Heart left ventricle (tissue), 16 donors: ENCODE results near the gene CT45A2. TPM values are rescaled to one million over a fixed set of nuclear protein-coding genes. Genes with fewer than 3 reads are reported as not detected.
"Not testable (repeated sequence)": the region's sequence is repeated elsewhere in the genome, so short reads cannot be mapped to it uniquely, and the experiment has no call there.

Source experiments
- ATAC-seq, 4 donors: fragments of 200-7000 bp; cut with Tn5 transposase; one replicate each; pipeline ENCODE4 v1.9.1; 2020 to 2022; ENCODE audit warnings: moderate library complexity in 4 of 4, mild to moderate bottlenecking in 3 of 4, moderate number of reproducible peaks in 1 of 4
- DNase-seq, 5 donors: peaks; one replicate each; pipeline ENCODE4 v3.0.0-alpha.2; 2020
- H3K27ac ChIP-seq, 12 donors: fragments of 200-600 bp; sonication (generic) in 4 of 12; one replicate each; pipeline versions ENCODE4 v1.5.0 to v1.8.0; 2016 to 2022; ENCODE audit warnings: mild to moderate bottlenecking in 2 of 12
- H3K27me3 ChIP-seq, 9 donors: fragments of 200-600 bp; sonication (generic) in 2 of 9; one replicate each; pipeline versions ENCODE4 v1.5.1 to v1.8.0; 2016 to 2022; ENCODE audit warnings: mild to moderate bottlenecking in 3 of 9
- H3K36me3 ChIP-seq, 9 donors: fragments of 200-600 bp; sonication (generic) in 2 of 9; one replicate each; pipeline versions ENCODE4 v1.5.0 to v1.8.0; 2018 to 2022; ENCODE audit warnings: mild to moderate bottlenecking in 2 of 9
- H3K4me1 ChIP-seq, 12 donors: fragments of 200-600 bp; sonication (generic) in 4 of 12; one replicate each; pipeline versions ENCODE4 v1.5.0 to v1.8.0; 2016 to 2022; ENCODE audit warnings: mild to moderate bottlenecking in 3 of 12
- H3K4me3 ChIP-seq, 12 donors: fragments of 200-600 bp; sonication (generic) in 4 of 12; one replicate each; pipeline versions ENCODE4 v1.5.0 to v1.8.0; 2017 to 2022; ENCODE audit warnings: mild to moderate bottlenecking in 9 of 12, moderate library complexity in 4 of 12
- H3K9me3 ChIP-seq, 12 donors: fragments of 200-600 bp; sonication (generic) in 4 of 12; one replicate each; pipeline versions ENCODE4 v1.5.0 to v1.8.0; 2016 to 2022; ENCODE audit warnings: mild to moderate bottlenecking in 1 of 12
- WGBS, 4 donors: extraction: QIAGEN DNeasy Blood & Tissue Kit in 2 of 4; methylation state at CpG; one replicate each; pipeline versions ENCODE4 v1.1.5 to v1.1.7; 2013 to 2018; 5-methylcytosine and 5-hydroxymethylcytosine counted together
- intact Hi-C, 10 donors: fragments of 100-400 bp; cut with DNase I; formaldehyde crosslinking; loops; one replicate each; pipeline versions ENCODE4 v1.11.1 to v1.14.2; 2022
- long read RNA-seq, 3 donors: library from polyadenylated mRNA; unstranded; transcript quantifications; one replicate each; pipeline ENCODE4 v2.0.0, GENCODE V29; 2020 to 2021
- polyA plus RNA-seq, 2 donors: library from polyadenylated mRNA; stranded (reverse); fragments of 200-250 nt; gene quantifications; one replicate each; pipeline ENCODE4 v1.2.3, GENCODE V29; 2013
- total RNA-seq, 9 donors: library from RNA; depleted of rRNA in 2 of 9; stranded (reverse); fragments of >200 nt in 2 of 9; fragmentation: NEBNext Ultra II Directional in 3 of 9; extraction: Animal tissue kit (Norgen Biotek cat#: 25700) in 3 of 9; gene quantifications; one replicate each; pipeline versions ENCODE4 v1.1.0 to v1.2.4, GENCODE V29; 2016 to 2023
- donor health status: ischemic (EF 13 %, LVEDD 7.1; RV severe dilation, severe dysfunction).
- donor health status: healthy with polysubstance abuse.
- donor health status: DM: no; HTN: yes; CAD: no.
- donor health status: DM: no; HTN: no; CAD: no.
- donor health status: ischemic (EF 25% LVEDD 6.9; RV normal size, moderate dysfunction).
- donor health status: ischemic (EF 25% LVEDD 5.7; RV mildly dilated, moderate dysfunction).
- donor health status: healthy.
- donor health status: DM: yes; HTN: yes; CAD: no.
- donor health status: ischemic (EF 35%, LVEDD 5.7; RV mildly dilated, moderate dysfunction).
- donor health status: nonischemic (EF 11% LVEDD 7.7; RV severe dilation, severe dysfunction).
- donor health status: DM: yes; HTN: yes; CAD: no.
- donor health status: PGD.
- donor health status: ischemic (EF 29% LVEDD 5.4; RV normal size, mild dysfunction).
- donor health status: nonischemic (EF 23%, LVEDD 6.1; RV moderate dilation, normal function).

The CT45A2 gene
- total RNA-seq (not detected), polyA plus RNA-seq (not detected)
- long read RNA-seq, donor 1 = 0 reads
- long read RNA-seq, donor 2 = 0 reads
- long read RNA-seq, donor 3 = 0 reads

DNA sequence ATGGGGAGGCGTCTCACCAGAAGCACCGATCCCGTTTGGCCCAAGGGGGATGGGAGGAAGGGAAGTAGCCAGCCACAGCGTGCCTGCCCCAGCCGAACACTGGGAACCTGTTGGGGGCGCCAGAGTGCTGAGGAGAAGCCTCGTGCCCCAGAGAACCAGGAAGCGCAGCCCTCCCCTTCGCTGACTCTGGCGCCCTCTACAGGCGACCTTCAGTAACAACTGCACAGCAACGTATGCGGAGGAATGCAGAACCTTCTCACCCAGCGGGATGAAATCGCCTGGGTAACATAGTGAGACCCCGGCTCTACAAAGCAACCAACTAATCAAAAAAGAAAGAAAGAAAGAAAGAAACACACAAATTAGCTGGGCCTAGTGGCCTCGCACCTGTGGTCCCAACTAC, at the start of gene CT45A2:
Gene CT45A2 (minus strand): TSS at position 101 of the 400 bp plus-strand sequence. CDS start 3,747 bp downstream, outside the sequence.
- H3K9me3 ChIP-seq, H3K27ac ChIP-seq, intact Hi-C loops, H3K4me1 ChIP-seq, DNase-seq, H3K36me3 ChIP-seq, H3K27me3 ChIP-seq, H3K4me3 ChIP-seq, ATAC-seq: not testable (repeated sequence)
- no CpG with 5 or more reads among the region's 17 CpGs for WGBS, 4 donors

DNA sequence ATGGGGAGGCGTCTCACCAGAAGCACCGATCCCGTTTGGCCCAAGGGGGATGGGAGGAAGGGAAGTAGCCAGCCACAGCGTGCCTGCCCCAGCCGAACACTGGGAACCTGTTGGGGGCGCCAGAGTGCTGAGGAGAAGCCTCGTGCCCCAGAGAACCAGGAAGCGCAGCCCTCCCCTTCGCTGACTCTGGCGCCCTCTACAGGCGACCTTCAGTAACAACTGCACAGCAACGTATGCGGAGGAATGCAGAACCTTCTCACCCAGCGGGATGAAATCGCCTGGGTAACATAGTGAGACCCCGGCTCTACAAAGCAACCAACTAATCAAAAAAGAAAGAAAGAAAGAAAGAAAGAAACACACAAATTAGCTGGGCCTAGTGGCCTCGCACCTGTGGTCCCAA, 34.6 kb upstream of the CT45A2 start, which contains the start of gene CT45A8:
Gene CT45A8 (minus strand): TSS at position 101 of the 400 bp plus-strand sequence. CDS start 3,755 bp downstream, outside the sequence.
- ATAC-seq, H3K36me3 ChIP-seq, H3K4me1 ChIP-seq, H3K27ac ChIP-seq, H3K9me3 ChIP-seq, intact Hi-C loops, H3K27me3 ChIP-seq, DNase-seq, H3K4me3 ChIP-seq: not testable (repeated sequence)
- WGBS, 4 donors = no CpG with 5 or more reads among the region's 17 CpGs

- H3K36me3 ChIP-seq, ATAC-seq, DNase-seq, H3K9me3 ChIP-seq, H3K4me3 ChIP-seq, H3K4me1 ChIP-seq, intact Hi-C loops, H3K27me3 ChIP-seq, H3K27ac ChIP-seq: not testable (repeated sequence)
- WGBS, 4 donors = no CpG with 5 or more reads among the region's 17 CpGs
Observed at GRCh38 chrX:135837180-135837579, 17.4 kb upstream of the CT45A2 start, which contains the start of gene CT45A7. TSS of gene CT45A7 (minus strand) at chrX:135837280. CDS start at chrX:135833533, 3,747 bp downstream.

GRCh38 chrX:135802687-135803086, 17.1 kb downstream of the CT45A2 start, which contains the start of gene CT45A6:
TSS of gene CT45A6 (minus strand) at chrX:135802787. CDS start at chrX:135798993, 3,794 bp downstream.
- ATAC-seq, H3K27ac ChIP-seq, H3K4me3 ChIP-seq, H3K27me3 ChIP-seq, H3K4me1 ChIP-seq, DNase-seq, H3K36me3 ChIP-seq, H3K9me3 ChIP-seq, intact Hi-C loops: not testable (repeated sequence)
- no CpG with 5 or more reads among the region's 16 CpGs for WGBS, 4 donors

DNA sequence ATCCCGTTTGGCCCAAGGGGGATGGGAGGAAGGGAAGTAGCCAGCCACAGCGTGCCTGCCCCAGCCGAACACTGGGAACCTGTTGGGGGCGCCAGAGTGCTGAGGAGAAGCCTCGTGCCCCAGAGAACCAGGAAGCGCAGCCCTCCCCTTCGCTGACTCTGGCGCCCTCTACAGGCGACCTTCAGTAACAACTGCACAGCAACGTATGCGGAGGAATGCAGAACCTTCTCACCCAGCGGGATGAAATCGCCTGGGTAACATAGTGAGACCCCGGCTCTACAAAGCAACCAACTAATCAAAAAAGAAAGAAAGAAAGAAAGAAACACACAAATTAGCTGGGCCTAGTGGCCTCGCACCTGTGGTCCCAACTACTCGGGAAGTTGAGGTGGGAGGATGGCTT, 34.4 kb downstream of the CT45A2 start, which contains the start of gene CT45A5:
Gene CT45A5 (minus strand): TSS at position 101 of the 400 bp plus-strand sequence. CDS start 3,774 bp downstream, outside the sequence.
- H3K27me3 ChIP-seq, H3K4me1 ChIP-seq, H3K9me3 ChIP-seq, ATAC-seq, H3K4me3 ChIP-seq, H3K36me3 ChIP-seq, H3K27ac ChIP-seq, DNase-seq, intact Hi-C loops: not testable (repeated sequence)
- WGBS, 4 donors = no CpG with 5 or more reads among the region's 16 CpGs

DNA sequence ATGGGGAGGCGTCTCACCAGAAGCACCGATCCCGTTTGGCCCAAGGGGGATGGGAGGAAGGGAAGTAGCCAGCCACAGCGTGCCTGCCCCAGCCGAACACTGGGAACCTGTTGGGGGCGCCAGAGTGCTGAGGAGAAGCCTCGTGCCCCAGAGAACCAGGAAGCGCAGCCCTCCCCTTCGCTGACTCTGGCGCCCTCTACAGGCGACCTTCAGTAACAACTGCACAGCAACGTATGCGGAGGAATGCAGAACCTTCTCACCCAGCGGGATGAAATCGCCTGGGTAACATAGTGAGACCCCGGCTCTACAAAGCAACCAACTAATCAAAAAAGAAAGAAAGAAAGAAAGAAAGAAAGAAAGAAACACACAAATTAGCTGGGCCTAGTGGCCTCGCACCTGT, 51.7 kb downstream of the CT45A2 start, which contains the start of gene CT45A3:
Gene CT45A3 (minus strand): TSS at position 101 of the 400 bp plus-strand sequence. CDS start 3,747 bp downstream, outside the sequence.
- ATAC-seq, H3K4me1 ChIP-seq, H3K9me3 ChIP-seq, intact Hi-C loops, H3K4me3 ChIP-seq, H3K27me3 ChIP-seq, H3K27ac ChIP-seq, DNase-seq, H3K36me3 ChIP-seq: not testable (repeated sequence)
- no CpG with 5 or more reads among the region's 17 CpGs for WGBS, 4 donors

Other genes starting within 250 kb of the CT45A2 start
- not detected for gene CT45A1, start 106.4 kb downstream of the CT45A2 start, total RNA-seq
- not detected for gene CT45A1, start 106.4 kb downstream of the CT45A2 start, polyA plus RNA-seq
- gene CT45A3, start 51.8 kb downstream of the CT45A2 start, total RNA-seq = not detected
- gene CT45A3, start 51.8 kb downstream of the CT45A2 start, polyA plus RNA-seq = not detected
- gene CT45A5, start 34.5 kb downstream of the CT45A2 start, total RNA-seq = not detected
- not detected for gene CT45A5, start 34.5 kb downstream of the CT45A2 start, polyA plus RNA-seq
- gene CT45A6, start 17.2 kb downstream of the CT45A2 start, total RNA-seq = not detected
- gene CT45A6, start 17.2 kb downstream of the CT45A2 start, polyA plus RNA-seq = not detected
- not detected for gene CT45A7, start 17.3 kb upstream of the CT45A2 start, total RNA-seq
- gene CT45A7, start 17.3 kb upstream of the CT45A2 start, polyA plus RNA-seq = not detected
- not detected for gene CT45A8, start 34.5 kb upstream of the CT45A2 start, total RNA-seq
- not detected for gene CT45A8, start 34.5 kb upstream of the CT45A2 start, polyA plus RNA-seq
- not detected for gene CT45A9, start 51.8 kb upstream of the CT45A2 start, total RNA-seq
- not detected for gene CT45A9, start 51.8 kb upstream of the CT45A2 start, polyA plus RNA-seq
- gene CT45A10, start 73.4 kb upstream of the CT45A2 start, total RNA-seq = not detected
- not detected for gene CT45A10, start 73.4 kb upstream of the CT45A2 start, polyA plus RNA-seq
- gene SAGE1, start 73.7 kb upstream of the CT45A2 start, total RNA-seq = not detected
- gene SAGE1, start 73.7 kb upstream of the CT45A2 start, polyA plus RNA-seq = not detected
- gene MMGT1, start 154.0 kb upstream of the CT45A2 start, total RNA-seq = 10 to 100 TPM; 22.8 to 34.4 (median 26.5) TPM
- gene MMGT1, start 154.0 kb upstream of the CT45A2 start, polyA plus RNA-seq = 10 to 100 TPM in 1 of 2 donors, 1 to 10 TPM in 1; 1.6 to 28.6 TPM
- gene SLC9A6, start 165.4 kb upstream of the CT45A2 start, total RNA-seq = 10 to 100 TPM; 14.3 to 23.2 (median 15.6) TPM
- 10 to 100 TPM; 10.6 to 20.5 TPM for gene SLC9A6, start 165.4 kb upstream of the CT45A2 start, polyA plus RNA-seq